Skin epidermis (tissue), 12 donors: ENCODE results near the gene CACHD1.
"Not testable (repeated sequence)": the region's sequence is repeated elsewhere in the genome, so short reads cannot be mapped to it uniquely, and the experiment has no call there.

Experiments
- H3K27ac ChIP-seq, 21 experiments: fragments of 200-600 bp; sonication (generic) in 11 of 21; one replicate each; pipeline ENCODE4 v1.5.0; 2020; ENCODE audit warnings: mild to moderate bottlenecking in 3 of 21, inconsistent platforms in 2 of 21, moderate library complexity in 2 of 21
- H3K4me3 ChIP-seq, 7 experiments: fragments of 200-600 bp; sonication (generic) in 2 of 7; one replicate each; pipeline ENCODE4 v1.5.0; 2020; ENCODE audit warnings: inconsistent platforms in 2 of 7, mild to moderate bottlenecking in 2 of 7, moderate library complexity in 1 of 7

Gene CACHD1

GRCh38 chr1:64721135-64721534, 251.2 kb downstream of the CACHD1 start:
- H3K27ac ChIP-seq = no peak overlapping the region
- H3K4me3 ChIP-seq = no peak overlapping the region

GRCh38 chr1:64721576-64722145, 251.7 kb downstream of the CACHD1 start:
- H3K4me3 ChIP-seq = no peak overlapping the region
- H3K27ac ChIP-seq = no peak overlapping the region

DNA sequence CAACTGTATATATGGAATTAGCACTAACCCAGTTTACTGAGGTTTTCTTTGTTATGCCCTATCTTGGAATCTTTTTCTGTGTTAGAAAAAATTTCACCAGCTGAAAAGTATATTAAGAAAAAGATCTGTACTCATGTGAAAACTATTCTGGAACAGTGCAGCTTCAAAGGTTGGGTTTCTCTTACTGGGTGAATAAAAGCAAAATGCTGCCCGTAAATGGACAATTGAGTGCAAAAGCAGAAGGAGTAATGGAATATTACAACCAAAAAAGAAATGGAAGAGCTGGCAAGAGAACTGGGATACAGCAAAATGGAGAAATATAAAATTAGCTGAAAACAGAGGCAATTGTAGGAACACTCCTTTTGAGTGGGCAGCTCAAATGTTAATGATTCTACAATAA, 257.9 kb downstream of the CACHD1 start:
- Histone ChIP-seq H3K27ac (no peak overlapping the region), H3K4me3 (no peak overlapping the region)

DNA sequence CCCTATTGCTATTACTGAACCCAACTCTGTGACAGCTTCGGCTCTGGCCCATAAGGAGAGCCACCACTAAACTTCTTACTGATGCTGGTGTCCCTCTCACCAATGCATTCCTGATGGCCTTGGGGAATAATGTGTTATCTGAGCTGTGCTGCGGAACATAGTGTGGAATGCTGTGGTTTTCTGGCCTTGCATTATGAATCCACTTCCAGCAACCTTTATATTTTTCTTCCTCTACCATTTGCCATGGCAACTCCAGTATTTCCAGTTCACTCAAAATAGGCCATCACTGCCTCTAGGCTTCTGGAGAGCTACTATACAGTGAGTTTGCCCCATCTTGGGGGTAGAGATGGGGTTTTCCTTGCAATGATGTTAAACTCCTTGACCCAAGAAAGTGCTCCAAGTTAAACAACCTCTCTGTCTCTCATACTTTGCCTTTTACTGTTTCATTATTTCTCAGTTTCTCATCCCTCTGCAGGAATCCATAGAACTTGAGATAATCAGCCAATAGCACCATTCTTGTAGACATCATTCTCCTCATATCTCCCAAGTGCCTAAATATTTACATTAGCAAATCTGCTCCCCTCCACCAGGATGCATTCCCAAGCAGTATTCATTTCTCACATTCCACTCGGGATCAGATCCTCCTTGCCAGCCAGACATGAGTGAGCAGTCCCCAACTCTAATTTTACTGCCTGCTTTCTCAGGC, 263.8 kb downstream of the CACHD1 start:
- Histone ChIP-seq H3K27ac (no peak overlapping the region), H3K4me3 (no peak overlapping the region)

GRCh38 chr1:64734287-64734652, 264.3 kb downstream of the CACHD1 start:
- no peak overlapping the region for H3K4me3 ChIP-seq
- H3K27ac ChIP-seq = no peak overlapping the region

DNA sequence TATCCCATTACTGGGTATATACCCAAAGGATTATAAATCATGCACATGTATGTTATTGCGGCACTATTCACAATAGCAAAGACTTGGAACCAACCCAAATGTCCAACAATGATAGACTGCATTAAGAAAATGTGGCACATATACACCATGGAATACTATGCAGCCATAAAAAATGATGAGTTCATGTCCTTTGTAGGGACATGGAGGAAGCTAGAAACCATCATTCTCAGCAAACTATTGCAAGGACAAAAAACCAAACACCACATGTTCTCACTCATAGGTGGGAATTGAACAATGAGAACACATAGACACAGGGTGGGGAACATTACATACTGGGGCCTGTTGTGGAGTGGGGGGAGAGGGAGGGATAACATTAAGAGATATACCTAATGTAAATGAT, 270.8 kb downstream of the CACHD1 start:
- H3K4me3 ChIP-seq, H3K27ac ChIP-seq: not testable (repeated sequence)
